Measurements from ENCODE around the gene ADGRB2.

ADGRB2 gene

DNA sequence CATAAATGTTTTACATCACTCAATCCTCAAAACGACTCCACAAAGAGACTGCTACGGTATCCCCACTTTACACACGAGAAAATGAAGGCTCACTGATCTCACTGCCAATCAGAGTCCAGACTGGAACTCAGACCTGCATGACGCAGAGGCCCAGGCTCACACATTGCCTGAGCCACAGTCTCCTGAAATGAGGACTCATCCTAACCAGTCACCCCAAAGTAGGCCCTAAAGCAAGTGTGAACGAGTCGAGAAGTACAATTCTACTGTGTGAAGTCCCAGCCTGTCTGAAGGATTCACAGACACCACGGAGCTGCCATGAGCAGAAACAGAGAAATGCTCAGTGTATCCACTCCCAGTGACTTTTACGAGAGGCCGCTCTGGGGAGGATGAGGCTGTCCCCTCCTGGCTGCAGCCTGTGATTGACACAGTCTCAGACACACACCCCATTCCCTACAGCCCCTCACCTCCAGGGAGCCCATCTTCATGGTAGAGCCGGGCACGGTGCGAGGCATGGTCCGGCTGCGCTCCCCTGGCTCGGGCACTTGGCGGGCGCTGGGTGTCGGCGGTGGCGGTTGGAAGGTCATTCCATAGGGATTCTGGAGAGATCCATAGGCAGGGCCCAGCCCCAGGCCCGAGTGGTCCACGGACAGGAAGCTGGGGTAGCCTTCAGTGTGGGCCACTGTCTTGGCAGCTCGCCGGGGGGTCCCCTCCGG is 33.6 kb downstream of the ADGRB2 start:
- no peaks in the 10 kb centered on the region for H3K4me1 ChIP-seq (ENCODE audit: control insufficient read depth in 1 of 2, insufficient read depth in 2 of 2, low read length in 2 of 2)
- no peaks in the 10 kb centered on the region for H3K27me3 ChIP-seq (ENCODE audit: control insufficient read depth in 1 of 2, insufficient read depth in 2 of 2, low read length in 2 of 2)
- no peak overlapping the region for H3K27ac ChIP-seq (ENCODE audit: low read depth, low read length)
- no peaks in the 10 kb centered on the region for H3K36me3 ChIP-seq (ENCODE audit: control insufficient read depth in 1 of 2, insufficient read depth in 2 of 2, low read length in 2 of 2)
- no peak overlapping the region for H3K9ac ChIP-seq (ENCODE audit: low read depth in 1 of 2, low read length in 2 of 2)
- H3K4me3 ChIP-seq (ENCODE audit: low read depth in 1 of 2, low read length in 2 of 2), result no peak overlapping the region
- no peaks in the 10 kb centered on the region for H3K9me3 ChIP-seq (ENCODE audit: control insufficient read depth in 1 of 2, low read length in 2 of 2)

DNA sequence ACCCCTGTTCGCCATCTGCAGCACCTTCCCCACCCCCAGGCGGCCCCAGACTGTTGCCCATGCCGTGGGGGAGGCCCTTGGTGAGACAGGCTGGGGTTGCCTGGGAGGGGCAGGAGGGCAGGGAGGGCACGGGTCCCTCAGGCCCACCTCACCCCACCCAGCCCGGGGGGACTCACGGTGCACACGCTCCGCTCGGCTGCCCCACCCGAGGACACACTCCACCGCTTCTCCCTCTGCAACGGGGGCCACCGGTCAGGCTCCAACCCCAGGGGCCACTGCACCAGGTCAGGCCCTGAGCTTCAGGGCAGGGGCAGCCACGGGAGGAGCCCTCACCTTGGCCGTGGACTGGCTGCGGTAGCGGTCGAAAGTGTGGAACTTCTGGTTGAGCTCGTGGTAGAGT is 36.3 kb downstream of the ADGRB2 start:
- Histone ChIP-seq H3K36me3 (ENCODE audit: control insufficient read depth in 1 of 2, insufficient read depth in 2 of 2, low read length in 2 of 2) (no peaks in the 10 kb centered on the region), H3K4me3 (ENCODE audit: low read depth in 1 of 2, low read length in 2 of 2) (no peak overlapping the region), H3K9me3 (ENCODE audit: control insufficient read depth in 1 of 2, low read length in 2 of 2) (no peaks in the 10 kb centered on the region), H3K27ac (ENCODE audit: low read depth, low read length) (no peak overlapping the region), H3K27me3 (ENCODE audit: control insufficient read depth in 1 of 2, insufficient read depth in 2 of 2, low read length in 2 of 2) (no peaks in the 10 kb centered on the region), H3K4me1 (ENCODE audit: control insufficient read depth in 1 of 2, insufficient read depth in 2 of 2, low read length in 2 of 2) (no peaks in the 10 kb centered on the region), H3K9ac (ENCODE audit: low read depth in 1 of 2, low read length in 2 of 2) (no peak overlapping the region)

DNA sequence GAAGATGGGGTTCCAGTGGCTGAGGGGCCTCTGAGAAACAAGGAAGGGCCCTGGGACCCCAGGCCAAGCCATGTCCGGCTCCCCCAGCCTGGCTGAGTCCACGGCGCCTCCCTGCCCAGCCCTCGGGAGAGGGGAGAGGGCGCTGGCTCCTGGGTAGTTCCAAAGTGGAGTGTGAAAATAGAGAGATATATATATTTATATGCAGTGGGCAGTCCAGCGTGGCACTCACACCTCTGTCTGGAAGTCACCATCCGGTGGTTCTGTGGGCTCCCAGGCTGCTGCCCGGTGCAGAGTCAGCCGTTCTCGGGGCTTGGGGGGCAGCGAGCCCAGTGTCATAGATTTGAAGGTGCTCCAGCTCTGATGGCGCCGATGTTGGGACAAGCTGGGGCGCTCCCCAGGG is 36.9 kb downstream of the ADGRB2 start:
- no peaks in the 10 kb centered on the region for H3K36me3 ChIP-seq (ENCODE audit: control insufficient read depth in 1 of 2, insufficient read depth in 2 of 2, low read length in 2 of 2)
- H3K4me1 ChIP-seq (ENCODE audit: control insufficient read depth in 1 of 2, insufficient read depth in 2 of 2, low read length in 2 of 2), result no peaks in the 10 kb centered on the region
- no peak overlapping the region for H3K9ac ChIP-seq (ENCODE audit: low read depth in 1 of 2, low read length in 2 of 2)
- H3K9me3 ChIP-seq (ENCODE audit: control insufficient read depth in 1 of 2, low read length in 2 of 2), result no peaks in the 10 kb centered on the region
- H3K4me3 ChIP-seq (ENCODE audit: low read depth in 1 of 2, low read length in 2 of 2), result no peak overlapping the region
- H3K27me3 ChIP-seq (ENCODE audit: control insufficient read depth in 1 of 2, insufficient read depth in 2 of 2, low read length in 2 of 2), result no peaks in the 10 kb centered on the region
- no peak overlapping the region for H3K27ac ChIP-seq (ENCODE audit: low read depth, low read length)

DNA sequence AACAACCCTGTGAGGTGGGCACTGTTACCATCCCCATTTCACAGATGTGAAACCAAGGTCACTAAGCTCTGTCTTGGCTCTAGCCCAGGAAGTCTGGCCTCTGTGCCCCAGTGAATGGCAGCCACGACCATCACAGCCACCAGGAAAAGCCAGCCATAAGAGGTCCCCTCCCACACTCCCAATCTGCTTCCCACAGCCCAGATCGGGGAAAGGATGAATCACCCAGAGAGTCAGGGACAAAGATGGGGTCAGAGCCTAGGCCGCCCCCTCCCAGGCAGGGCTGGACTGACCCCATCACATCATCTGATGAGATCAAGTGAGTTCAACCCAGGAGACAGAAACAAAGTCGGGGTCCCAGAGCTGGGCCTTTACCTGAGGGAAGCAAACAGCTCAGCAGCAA is 37.4 kb downstream of the ADGRB2 start:
- no peaks in the 10 kb centered on the region for H3K36me3 ChIP-seq (ENCODE audit: control insufficient read depth in 1 of 2, insufficient read depth in 2 of 2, low read length in 2 of 2)

DNA sequence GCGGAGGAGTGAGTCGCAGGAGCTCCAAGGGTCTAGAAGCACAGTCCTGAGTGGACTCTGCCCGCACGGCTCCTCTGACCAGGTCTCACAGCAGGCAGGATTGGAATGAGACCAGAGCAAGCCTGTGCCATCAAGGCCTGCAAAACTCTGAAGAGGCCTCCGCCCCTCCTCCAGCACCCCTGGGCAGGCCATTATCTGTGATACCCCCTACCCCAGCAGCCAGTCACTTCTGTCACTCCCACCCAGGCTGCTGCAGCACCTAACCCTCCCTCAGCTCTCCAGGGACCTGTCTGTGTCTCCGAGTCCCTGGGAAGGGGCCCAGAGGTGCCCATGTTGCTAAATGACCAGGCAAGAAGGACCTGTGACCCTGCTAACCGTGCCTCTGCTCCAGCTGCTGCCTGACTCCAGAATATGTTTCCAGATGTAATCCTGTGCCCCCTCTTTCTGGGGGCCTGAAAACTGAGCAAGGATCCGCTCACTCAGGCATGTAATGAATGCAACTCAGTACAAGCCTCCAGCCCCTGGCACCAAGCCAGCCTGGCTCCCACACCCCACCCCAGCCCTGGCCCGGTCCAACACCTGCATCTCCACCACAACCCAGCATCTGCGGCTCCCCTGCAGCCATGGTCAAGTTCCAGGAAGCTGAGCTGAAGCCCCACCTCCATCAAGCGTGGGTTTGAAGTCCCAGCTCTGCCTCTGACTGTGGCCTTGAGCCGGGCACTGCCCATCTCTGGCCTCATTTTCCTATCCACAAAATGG is 38.2 kb downstream of the ADGRB2 start:
- Histone ChIP-seq H3K27ac (ENCODE audit: low read depth, low read length) (no peak overlapping the region), H3K4me1 (ENCODE audit: control insufficient read depth in 1 of 2, insufficient read depth in 2 of 2, low read length in 2 of 2) (no peaks in the 10 kb centered on the region)

More for the DNA sequence above, 37.4 kb downstream of the ADGRB2 start:
- H3K4me1 ChIP-seq (ENCODE audit: control insufficient read depth in 1 of 2, insufficient read depth in 2 of 2, low read length in 2 of 2), result no peaks in the 10 kb centered on the region
- no peaks in the 10 kb centered on the region for H3K27me3 ChIP-seq (ENCODE audit: control insufficient read depth in 1 of 2, insufficient read depth in 2 of 2, low read length in 2 of 2)
- no peaks in the 10 kb centered on the region for H3K9me3 ChIP-seq (ENCODE audit: control insufficient read depth in 1 of 2, low read length in 2 of 2)
- no peak overlapping the region for H3K9ac ChIP-seq (ENCODE audit: low read depth in 1 of 2, low read length in 2 of 2)
- H3K4me3 ChIP-seq (ENCODE audit: low read depth in 1 of 2, low read length in 2 of 2), result no peak overlapping the region
- H3K27ac ChIP-seq (ENCODE audit: low read depth, low read length), result no peak overlapping the region

DNA sequence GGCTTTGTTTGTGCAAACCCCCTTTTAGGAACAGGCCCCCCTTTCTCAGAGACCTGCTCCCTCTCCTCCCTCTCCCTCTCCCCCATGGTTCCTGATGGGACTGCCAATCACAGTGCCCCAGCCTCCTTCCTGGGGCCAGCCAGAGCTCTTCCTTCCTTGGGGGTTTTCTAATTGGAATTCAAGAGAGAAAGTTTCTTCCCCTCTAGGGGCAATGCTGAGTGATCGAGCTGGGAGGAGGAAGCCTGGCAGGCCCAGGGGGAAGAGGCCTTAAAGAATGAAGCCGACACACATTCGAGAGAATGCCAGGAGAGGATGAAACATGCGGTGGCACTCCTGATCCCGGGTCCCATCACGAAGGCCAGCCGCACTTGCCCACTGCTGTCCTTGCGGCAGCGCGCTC is 39.0 kb downstream of the ADGRB2 start:
- Histone ChIP-seq H3K9me3 (ENCODE audit: control insufficient read depth in 1 of 2, low read length in 2 of 2) (no peaks in the 10 kb centered on the region), H3K36me3 (ENCODE audit: control insufficient read depth in 1 of 2, insufficient read depth in 2 of 2, low read length in 2 of 2) (no peaks in the 10 kb centered on the region), H3K27ac (ENCODE audit: low read depth, low read length) (no peak overlapping the region)

More for the DNA sequence above, 38.2 kb downstream of the ADGRB2 start:
- no peaks in the 10 kb centered on the region for H3K36me3 ChIP-seq (ENCODE audit: control insufficient read depth in 1 of 2, insufficient read depth in 2 of 2, low read length in 2 of 2)
- H3K4me3 ChIP-seq (ENCODE audit: low read depth in 1 of 2, low read length in 2 of 2), result no peak overlapping the region
- H3K9me3 ChIP-seq (ENCODE audit: control insufficient read depth in 1 of 2, low read length in 2 of 2), result no peaks in the 10 kb centered on the region
- peaks cover 3 to 7% of the 10 kb centered on the region in 2 donors for H3K27me3 ChIP-seq (ENCODE audit: control insufficient read depth in 1 of 2, insufficient read depth in 2 of 2, low read length in 2 of 2)
- H3K9ac ChIP-seq (ENCODE audit: low read depth in 1 of 2, low read length in 2 of 2), result no peak overlapping the region

DNA sequence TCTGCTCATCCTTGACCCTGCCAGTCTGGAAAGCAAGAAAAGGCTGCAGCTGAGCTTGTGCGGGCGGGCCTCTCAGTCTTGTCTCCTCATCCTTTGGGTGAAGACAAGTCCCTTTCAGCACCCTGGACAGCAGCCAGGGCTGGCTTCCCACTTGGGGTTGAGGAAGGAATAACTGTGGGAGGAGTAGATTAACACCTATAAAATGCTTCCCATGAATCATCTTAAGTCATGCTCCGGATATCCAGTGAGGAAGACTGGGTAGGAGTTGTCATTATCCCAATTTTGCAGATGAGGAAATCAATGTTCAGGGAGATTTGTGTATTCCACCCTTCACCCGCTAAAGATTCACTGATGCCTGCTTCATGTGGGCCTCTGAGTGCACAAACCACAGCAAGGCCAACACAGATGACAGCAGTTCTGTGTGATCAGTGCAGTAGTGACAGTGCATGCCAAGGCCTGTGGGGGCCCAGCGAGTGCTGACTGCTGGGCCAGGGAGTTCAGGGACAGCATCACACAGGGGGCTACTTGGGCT is 40.2 kb downstream of the ADGRB2 start:
- H3K4me1 ChIP-seq (ENCODE audit: control insufficient read depth in 1 of 2, insufficient read depth in 2 of 2, low read length in 2 of 2), result no peaks in the 10 kb centered on the region
- H3K27ac ChIP-seq (ENCODE audit: low read depth, low read length), result no peak overlapping the region

More for the DNA sequence above, 39.0 kb downstream of the ADGRB2 start:
- H3K27me3 ChIP-seq (ENCODE audit: control insufficient read depth in 1 of 2, insufficient read depth in 2 of 2, low read length in 2 of 2), result peaks cover 7 to 9% of the 10 kb centered on the region in 2 donors
- H3K4me3 ChIP-seq (ENCODE audit: low read depth in 1 of 2, low read length in 2 of 2), result no peak overlapping the region
- H3K4me1 ChIP-seq (ENCODE audit: control insufficient read depth in 1 of 2, insufficient read depth in 2 of 2, low read length in 2 of 2), result no peaks in the 10 kb centered on the region
- no peak overlapping the region for H3K9ac ChIP-seq (ENCODE audit: low read depth in 1 of 2, low read length in 2 of 2)

DNA sequence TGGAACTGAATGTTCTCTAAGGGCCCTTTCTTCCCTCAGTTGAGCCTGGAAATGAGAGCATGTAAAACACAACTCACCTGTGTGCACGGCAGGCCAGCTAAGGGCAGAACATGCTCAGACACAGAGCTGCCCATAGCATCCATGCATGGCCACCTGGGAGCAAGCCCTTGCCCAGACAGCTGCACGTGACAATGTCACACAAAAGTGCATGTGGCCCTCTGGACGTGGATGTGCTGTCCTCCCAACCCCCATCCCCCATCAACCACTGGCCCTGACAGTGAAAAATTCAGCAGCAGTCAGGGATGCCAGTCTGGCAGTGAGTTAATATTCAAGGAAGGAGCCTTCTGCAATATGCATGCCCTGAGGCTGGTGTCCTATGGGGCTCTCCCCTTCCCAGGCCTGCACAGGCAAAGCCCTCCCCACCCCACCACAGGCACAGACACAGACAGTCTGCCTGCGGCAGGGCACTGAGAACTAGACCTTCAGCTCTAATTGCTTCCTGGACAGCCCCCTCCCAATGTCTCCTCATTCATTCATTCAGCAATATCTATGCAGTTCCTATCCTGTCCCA is 45.7 kb downstream of the ADGRB2 start:
- peaks cover 11 to 13% of the 10 kb centered on the region in 2 donors for H3K27me3 ChIP-seq (ENCODE audit: control insufficient read depth in 1 of 2, insufficient read depth in 2 of 2, low read length in 2 of 2)
- H3K36me3 ChIP-seq (ENCODE audit: control insufficient read depth in 1 of 2, insufficient read depth in 2 of 2, low read length in 2 of 2), result no peaks in the 10 kb centered on the region
- H3K9ac ChIP-seq (ENCODE audit: low read depth in 1 of 2, low read length in 2 of 2), result no peak overlapping the region
- H3K4me3 ChIP-seq (ENCODE audit: low read depth in 1 of 2, low read length in 2 of 2), result no peak overlapping the region
- no peaks in the 10 kb centered on the region for H3K9me3 ChIP-seq (ENCODE audit: control insufficient read depth in 1 of 2, low read length in 2 of 2)
- no peak overlapping the region for H3K27ac ChIP-seq (ENCODE audit: low read depth, low read length)
- peaks cover 12 to 22% of the 10 kb centered on the region in 2 donors for H3K4me1 ChIP-seq (ENCODE audit: control insufficient read depth in 1 of 2, insufficient read depth in 2 of 2, low read length in 2 of 2)

More for the DNA sequence above, 40.2 kb downstream of the ADGRB2 start:
- no peak overlapping the region for H3K4me3 ChIP-seq (ENCODE audit: low read depth in 1 of 2, low read length in 2 of 2)
- no peak overlapping the region for H3K9ac ChIP-seq (ENCODE audit: low read depth in 1 of 2, low read length in 2 of 2)
- peaks cover 7 to 9% of the 10 kb centered on the region in 2 donors for H3K27me3 ChIP-seq (ENCODE audit: control insufficient read depth in 1 of 2, insufficient read depth in 2 of 2, low read length in 2 of 2)
- no peaks in the 10 kb centered on the region for H3K36me3 ChIP-seq (ENCODE audit: control insufficient read depth in 1 of 2, insufficient read depth in 2 of 2, low read length in 2 of 2)
- no peaks in the 10 kb centered on the region for H3K9me3 ChIP-seq (ENCODE audit: control insufficient read depth in 1 of 2, low read length in 2 of 2)

DNA sequence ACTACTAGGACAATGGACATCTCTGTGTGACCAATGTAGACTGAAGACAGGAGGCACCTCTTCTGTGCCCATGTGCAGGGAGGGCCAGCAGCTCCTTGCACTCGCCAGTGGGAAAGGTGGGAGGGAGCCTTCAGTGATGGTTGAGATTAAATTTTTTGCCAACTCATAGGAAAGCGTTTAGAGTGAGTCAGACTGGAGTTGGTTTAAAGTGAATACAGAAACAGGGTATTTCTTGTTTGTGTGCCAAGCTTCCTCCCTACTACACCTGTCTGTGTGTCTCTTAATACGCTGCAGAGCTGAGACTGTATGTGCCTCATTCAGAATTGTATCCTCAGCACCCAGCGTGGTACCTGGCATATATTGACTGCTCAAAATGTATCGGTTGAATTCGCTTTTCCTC is 46.8 kb downstream of the ADGRB2 start:
- peaks cover 23 to 31% of the 10 kb centered on the region in 2 donors for H3K4me1 ChIP-seq (ENCODE audit: control insufficient read depth in 1 of 2, insufficient read depth in 2 of 2, low read length in 2 of 2)
- no peaks in the 10 kb centered on the region for H3K9me3 ChIP-seq (ENCODE audit: control insufficient read depth in 1 of 2, low read length in 2 of 2)
- no peak overlapping the region for H3K27ac ChIP-seq (ENCODE audit: low read depth, low read length)
- H3K27me3 ChIP-seq (ENCODE audit: control insufficient read depth in 1 of 2, insufficient read depth in 2 of 2, low read length in 2 of 2), result peaks cover 11 to 13% of the 10 kb centered on the region in 2 donors
- no peak overlapping the region for H3K4me3 ChIP-seq (ENCODE audit: low read depth in 1 of 2, low read length in 2 of 2)
- H3K36me3 ChIP-seq (ENCODE audit: control insufficient read depth in 1 of 2, insufficient read depth in 2 of 2, low read length in 2 of 2), result no peaks in the 10 kb centered on the region
- H3K9ac ChIP-seq (ENCODE audit: low read depth in 1 of 2, low read length in 2 of 2), result no peak overlapping the region

DNA sequence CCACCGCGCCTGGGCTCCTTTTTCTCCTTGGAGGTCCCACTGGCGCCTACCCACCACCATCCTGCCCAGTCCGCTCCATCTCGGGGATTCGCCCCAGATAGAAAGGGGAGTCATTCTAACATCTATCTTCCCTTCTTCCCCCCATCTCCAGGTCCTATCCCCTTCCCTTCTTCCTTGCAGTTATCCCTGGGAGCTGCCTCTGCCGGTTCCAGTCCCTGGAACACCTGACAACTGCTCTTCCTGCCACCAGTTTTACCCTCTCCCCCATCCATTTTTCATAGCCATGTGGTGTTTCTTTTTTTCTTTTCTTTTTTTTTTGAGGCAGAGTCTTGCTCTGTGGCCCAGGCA is 48.3 kb downstream of the ADGRB2 start:
- no peaks in the 10 kb centered on the region for H3K9me3 ChIP-seq (ENCODE audit: control insufficient read depth in 1 of 2, low read length in 2 of 2)
- H3K36me3 ChIP-seq (ENCODE audit: control insufficient read depth in 1 of 2, insufficient read depth in 2 of 2, low read length in 2 of 2), result no peaks in the 10 kb centered on the region
- H3K4me3 ChIP-seq (ENCODE audit: low read depth in 1 of 2, low read length in 2 of 2), result peak overlapping the region; percentile 64 to 72
- H3K27me3 ChIP-seq (ENCODE audit: control insufficient read depth in 1 of 2, insufficient read depth in 2 of 2, low read length in 2 of 2), result peaks cover 4 to 8% of the 10 kb centered on the region in 2 donors
- no peak overlapping the region for H3K27ac ChIP-seq (ENCODE audit: low read depth, low read length)
- H3K4me1 ChIP-seq (ENCODE audit: control insufficient read depth in 1 of 2, insufficient read depth in 2 of 2, low read length in 2 of 2), result peaks cover 28 to 31% of the 10 kb centered on the region in 2 donors
- H3K9ac ChIP-seq (ENCODE audit: low read depth in 1 of 2, low read length in 2 of 2), result peak overlapping the region; percentile 60 to 71

Measured in duodenal mucosa (tissue), 2 donors.